Measurements from ENCODE around the gene TRIM68. TPM values are rescaled to one million over a fixed set of nuclear protein-coding genes. Genes with fewer than 3 reads are reported as not detected.

Gene TRIM68
- total and polyA plus RNA-seq, 12 donors, result 3.5 to 12.8 (median 10.2) TPM

DNA sequence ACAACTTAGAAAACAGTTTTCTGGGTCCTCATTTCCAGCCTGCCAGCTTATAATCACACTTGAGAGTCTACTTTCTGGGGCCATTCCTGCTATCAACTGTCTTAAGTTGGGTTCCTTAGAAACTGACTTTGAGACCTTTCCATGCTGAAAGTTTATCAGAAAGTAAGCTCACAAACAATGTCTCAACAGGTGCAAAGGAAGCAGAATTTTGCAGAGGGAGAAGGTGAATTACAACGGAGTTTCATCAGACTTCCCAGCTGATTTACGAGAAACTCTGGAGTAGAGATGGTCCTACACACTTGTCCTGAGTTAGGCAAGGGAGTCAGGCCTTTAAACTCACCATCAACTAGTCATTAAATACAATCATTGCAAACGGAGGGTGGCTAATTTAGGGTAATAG lies 31.2 kb downstream of the TRIM68 start:
- H3K27me3 ChIP-seq, result peaks cover 0 to 19% (median 4%) of the 10 kb centered on the region in 7 donors
- intact Hi-C loops (cut with DNase I), result no loop called here
- 59% methylated on average over 3 of the region's 3 CpGs for WGBS, 2 donors
- no peak overlapping the region for H3K4me3 ChIP-seq
- ATAC-seq, result no peak
- H3K9me3 ChIP-seq, result no peaks in the 10 kb centered on the region
- DNase-seq, result no peak
- H3K27ac ChIP-seq, result no peak overlapping the region
- no peaks in the 10 kb centered on the region for H3K4me1 ChIP-seq
- no peaks in the 10 kb centered on the region for H3K36me3 ChIP-seq
- no peak for TF ChIP-seq CTCF (IDR thresholded peaks at IDR 0.05)

- DNase-seq (no peak), ATAC-seq (no peak)
- no peak for TF ChIP-seq CTCF (IDR thresholded peaks at IDR 0.05)
- Histone ChIP-seq H3K27ac (no peak overlapping the region), H3K36me3 (no peaks in the 10 kb centered on the region), H3K4me3 (no peak overlapping the region), H3K4me1 (no peaks in the 10 kb centered on the region), H3K9me3 (peaks cover 0 to 14% (median 1%) of the 10 kb centered on the region in 11 donors), H3K27me3 (no peaks in the 10 kb centered on the region)
- intact Hi-C loops (cut with DNase I), result no loop called here
- WGBS, 2 donors, result 88 to 93% methylated on average over 18 of the region's 18 CpGs
Observed at GRCh38 chr11:4569075-4569474, 39.0 kb downstream of the TRIM68 start.

- no peak overlapping the region for H3K4me3 ChIP-seq
- no peak for TF ChIP-seq CTCF (IDR thresholded peaks at IDR 0.05)
- 88 to 90% methylated on average over 3 of the region's 3 CpGs for WGBS, 2 donors
- peaks cover 0 to 26% (median 3%) of the 10 kb centered on the region in 11 donors for H3K9me3 ChIP-seq
- H3K27ac ChIP-seq, result no peak overlapping the region
- no peak for ATAC-seq
- no peak for DNase-seq
- no peaks in the 10 kb centered on the region for H3K4me1 ChIP-seq
- no peaks in the 10 kb centered on the region for H3K27me3 ChIP-seq
- intact Hi-C loops (cut with DNase I), result no loop called here
- H3K36me3 ChIP-seq, result no peaks in the 10 kb centered on the region
Observed at GRCh38 chr11:4565371-4565770, 42.7 kb downstream of the TRIM68 start.

DNA sequence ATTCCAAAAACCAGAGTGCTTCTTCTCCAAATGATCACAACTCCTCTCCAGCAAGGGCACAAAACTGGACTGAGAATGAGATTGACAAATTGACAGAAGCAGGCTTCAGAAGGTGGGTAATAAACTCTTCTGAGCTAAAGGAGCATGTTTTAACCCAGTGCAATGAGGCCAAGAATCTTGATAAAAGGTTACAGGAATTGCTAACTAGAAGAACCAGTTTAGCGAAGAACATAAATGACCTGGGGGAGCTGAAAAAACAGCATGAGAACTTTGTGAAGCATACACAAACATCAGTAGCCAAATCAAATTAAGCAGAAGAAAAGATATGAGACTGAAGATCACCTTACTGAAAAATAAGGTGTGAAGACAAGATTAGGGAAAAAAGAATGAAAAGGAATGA lies 47.6 kb downstream of the TRIM68 start:
- intact Hi-C loops (cut with DNase I), result no loop called here

More for the DNA sequence above, 47.6 kb downstream of the TRIM68 start:
- no peak for DNase-seq
- no peak overlapping the region for H3K4me3 ChIP-seq
- H3K4me1 ChIP-seq, result no peaks in the 10 kb centered on the region
- peaks cover 0 to 7% (median 0%) of the 10 kb centered on the region in 7 donors for H3K27me3 ChIP-seq
- no peaks in the 10 kb centered on the region for H3K36me3 ChIP-seq
- 95 to 96% methylated on average over 1 of the region's 1 CpG for WGBS, 2 donors
- H3K27ac ChIP-seq, result no peak overlapping the region
- H3K9me3 ChIP-seq, result peaks cover 0 to 22% (median 3%) of the 10 kb centered on the region in 11 donors
- ATAC-seq, result no peak
- TF ChIP-seq CTCF (IDR thresholded peaks at IDR 0.05), result no peak

All from heart right ventricle (tissue), 16 donors.